ENCODE results near the gene WDR35.

DNA sequence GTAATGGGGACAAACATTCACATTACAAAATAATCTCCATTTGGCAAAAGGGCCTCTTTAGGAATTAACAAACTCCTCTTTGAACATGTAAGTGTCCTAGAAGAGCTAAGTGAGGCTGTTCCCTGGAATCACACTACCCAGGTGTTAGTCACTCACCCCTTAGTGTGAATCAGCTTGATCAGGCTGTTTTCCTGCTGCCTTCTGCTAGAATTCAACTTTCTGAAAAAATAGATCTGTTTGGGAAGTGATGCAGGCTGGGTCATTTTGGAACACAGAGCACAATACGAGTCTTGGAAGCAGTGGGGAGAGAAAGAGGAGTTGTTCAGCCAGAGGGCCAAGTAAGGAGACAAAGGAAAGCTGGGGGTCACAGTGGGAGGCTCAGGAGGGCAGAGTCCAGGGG is 128.1 kb downstream of the WDR35 start:
- TF ChIP-seq POLR2AphosphoS5 (IDR thresholded peaks at IDR 0.05; ENCODE audit: low read depth, low read length) (no peak), TAF1 (IDR thresholded peaks at IDR 0.05; ENCODE audit: low read depth, low read length) (no peak)
